DOHH2 (cell line): ENCODE measurements around the gene ABLIM2.

Experiments
- H3F3A ChIP-seq: fragments of 200-600 bp; sonication (generic), shearing (Covaris generic); 2 replicates; pipeline ENCODE4 v1.6.0; 2016; ENCODE audit warnings: antibody characterized with exemption, mild to moderate bottlenecking; ENCODE audit not compliant: control insufficient read depth, insufficient read depth
- H3K27ac ChIP-seq: fragments of 200-600 bp; sonication (generic); 2 replicates; pipeline ENCODE4 v1.5.1; 2014; ENCODE audit warnings: low read depth, mild to moderate bottlenecking, low read length, moderate library complexity
- H3K27me3 ChIP-seq: fragments of 200-600 bp; sonication (generic); 2 replicates; pipeline ENCODE4 v1.6.1; 2014; ENCODE audit warnings: mild to moderate bottlenecking, low read length, mixed read lengths; ENCODE audit not compliant: control insufficient read depth
- H3K36me3 ChIP-seq: fragments of 200-600 bp; sonication (generic); 2 replicates; pipeline ENCODE4 v1.6.1; 2014; ENCODE audit warnings: mild to moderate bottlenecking, low read length, moderate library complexity, mixed read lengths; ENCODE audit not compliant: control insufficient read depth
- H3K4me1 ChIP-seq: fragments of 200-600 bp; sonication (generic); 2 replicates; pipeline ENCODE4 v1.6.1; 2014; ENCODE audit warnings: mild to moderate bottlenecking, low read length, mixed read lengths; ENCODE audit not compliant: control insufficient read depth
- H3K4me2 ChIP-seq: fragments of 200-600 bp; sonication (generic); 2 replicates; pipeline ENCODE4 v1.6.0; 2014; ENCODE audit warnings: mild to moderate bottlenecking, low read length, moderate library complexity
- H3K4me3 ChIP-seq: fragments of 200-600 bp; sonication (generic); 2 replicates; pipeline ENCODE4 v1.5.1; 2014; ENCODE audit warnings: mild to moderate bottlenecking, low read length, mixed read lengths
- H3K79me2 ChIP-seq: fragments of 200-600 bp; sonication (generic); 2 replicates; pipeline ENCODE4 v1.6.1; 2014; ENCODE audit warnings: mild to moderate bottlenecking, low read length, mixed read lengths; ENCODE audit not compliant: control insufficient read depth
- H3K9me2 ChIP-seq: fragments of 200-600 bp; sonication (generic); replicated peaks from 2 replicates; pipeline ENCODE4 v1.6.1; 2014; ENCODE audit warnings: mild to moderate bottlenecking, low read length, mixed read lengths; ENCODE audit not compliant: control insufficient read depth
- H3K9me3 ChIP-seq: fragments of 200-600 bp; sonication (generic); 2 replicates; pipeline ENCODE4 v1.6.1; 2014; ENCODE audit warnings: antibody characterized with exemption, low read length, mixed read lengths; ENCODE audit not compliant: control insufficient read depth, insufficient read depth
- H4K20me1 ChIP-seq: fragments of 200-600 bp; sonication (generic); 2 replicates; pipeline ENCODE4 v1.6.0; 2014; ENCODE audit warnings: low read depth, mild to moderate bottlenecking, antibody characterized with exemption, low read length, moderate library complexity; ENCODE audit not compliant: control insufficient read depth, insufficient read depth
- CTCF ChIP-seq: fragments of 200-600 bp; sonication (generic); IDR thresholded peaks from one replicate; pipeline ENCODE4 v1.5.1; 2014; ENCODE audit warnings: antibody characterized with exemption, mild to moderate bottlenecking, low read depth, low read length; ENCODE audit not compliant: poor library complexity, severe bottlenecking
- EZH2phosphoT487 ChIP-seq: fragments of 200-600 bp; sonication (generic); IDR thresholded peaks from 2 replicates; pipeline ENCODE4 v1.6.1; 2017; ENCODE audit warnings: borderline replicate concordance, mild to moderate bottlenecking, antibody characterized with exemption, low read length, moderate library complexity, mixed read lengths

ABLIM2 gene

GRCh38 chr4:8019396-8020365 lies 138.9 kb downstream of the ABLIM2 start:
- TF ChIP-seq CTCF (no peak), EZH2phosphoT487 (no peak)
- Histone ChIP-seq H3K9me2 (no peaks in the 10 kb centered on the region), H3K27ac (no peak overlapping the region), H3F3A (no peaks in the 10 kb centered on the region), H3K27me3 (no peaks in the 10 kb centered on the region), H3K4me1 (no peaks in the 10 kb centered on the region), H3K4me2 (no peak overlapping the region), H3K36me3 (no peaks in the 10 kb centered on the region), H3K4me3 (no peak overlapping the region), H3K9me3 (no peaks in the 10 kb centered on the region), H4K20me1 (no peaks in the 10 kb centered on the region), H3K79me2 (no peaks in the 10 kb centered on the region)

- Histone ChIP-seq H3K27ac (no peak overlapping the region), H3K4me3 (no peak overlapping the region), H3K9me2 (no peaks in the 10 kb centered on the region), H3K36me3 (no peaks in the 10 kb centered on the region), H3K4me1 (no peaks in the 10 kb centered on the region), H3K9me3 (no peaks in the 10 kb centered on the region), H3F3A (no peaks in the 10 kb centered on the region), H3K79me2 (no peaks in the 10 kb centered on the region), H3K4me2 (no peak overlapping the region), H3K27me3 (no peaks in the 10 kb centered on the region), H4K20me1 (no peaks in the 10 kb centered on the region)
- no peak for TF ChIP-seq CTCF
These were observed 142.1 kb downstream of the ABLIM2 start for GRCh38 chr4:8016527-8016926.

- TF ChIP-seq EZH2phosphoT487: no peak
- no peak for TF ChIP-seq CTCF
- H3K27me3 ChIP-seq: no peaks in the 10 kb centered on the region
- H3K9me3 ChIP-seq: no peaks in the 10 kb centered on the region
- no peaks in the 10 kb centered on the region for H3K4me1 ChIP-seq
- no peak overlapping the region for H3K27ac ChIP-seq
- no peaks in the 10 kb centered on the region for H3K36me3 ChIP-seq
- no peaks in the 10 kb centered on the region for H3K9me2 ChIP-seq
- H3K4me2 ChIP-seq: no peak overlapping the region
- no peaks in the 10 kb centered on the region for H3K79me2 ChIP-seq
- no peaks in the 10 kb centered on the region for H3F3A ChIP-seq
- H4K20me1 ChIP-seq: no peaks in the 10 kb centered on the region
- no peak overlapping the region for H3K4me3 ChIP-seq
These were observed 143.1 kb downstream of the ABLIM2 start for GRCh38 chr4:8015512-8015911.
